Ammon's horn (tissue), 1 donor: Measurements from ENCODE around the gene PABPC4L.
A peak's percentile ranks its signal among the peaks of the same experiment; 100 is the strongest.
"Not testable (repeated sequence)": the region's sequence is repeated elsewhere in the genome, so short reads cannot be mapped to it uniquely, and the experiment has no call there.

Source experiments
- DNase-seq: peaks from one replicate; pipeline ENCODE4 v3.0.0-alpha.2; 2016; ENCODE audit warnings: low spot score

The PABPC4L gene

DNA sequence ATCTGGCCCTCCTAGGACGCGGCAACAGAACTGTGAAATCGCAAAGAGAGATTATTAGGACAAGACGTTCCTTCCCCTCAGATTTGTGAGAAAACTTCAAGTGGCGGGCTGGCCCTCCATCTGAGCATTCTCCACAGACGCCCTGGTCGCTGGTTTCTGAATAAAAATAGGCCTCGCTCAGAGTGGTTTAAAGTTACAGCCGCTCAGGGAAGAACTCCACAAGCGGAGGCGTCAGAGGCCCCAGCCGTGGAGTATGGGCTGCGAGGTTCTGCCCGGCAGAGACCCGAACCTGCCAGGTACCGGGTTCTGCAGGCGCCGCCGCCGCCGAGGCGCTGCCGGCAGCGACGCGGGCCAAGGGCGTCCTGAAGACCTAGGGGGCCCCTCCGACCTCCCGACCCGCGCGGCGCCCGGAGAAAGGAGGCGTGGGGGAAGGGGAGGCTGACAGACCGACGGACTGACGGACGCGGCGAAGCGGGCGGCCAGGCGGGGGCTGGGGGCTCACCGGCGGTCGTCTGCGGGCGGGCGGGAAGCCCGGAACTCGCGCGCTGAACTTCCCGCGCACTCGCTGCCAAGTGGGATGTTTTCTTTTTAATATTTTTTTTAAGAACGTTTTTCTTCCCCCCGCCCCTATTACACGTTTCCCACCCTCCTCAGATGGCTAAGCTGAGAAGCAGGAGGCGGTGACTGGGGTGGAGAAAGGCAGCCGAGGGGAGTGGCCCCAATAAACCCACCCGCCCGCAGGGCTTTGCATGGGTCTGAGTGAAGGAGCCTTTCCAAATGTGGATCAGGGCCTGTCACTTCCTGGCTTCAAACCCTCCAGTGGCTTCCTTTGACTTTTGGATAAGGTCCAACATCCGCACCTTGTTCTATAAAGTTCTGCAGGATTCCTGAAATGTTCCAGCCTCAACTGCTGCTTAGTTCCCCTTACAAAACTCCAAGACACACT is at the start of gene PABPC4L:
Gene PABPC4L (minus strand): TSS at position 574 of the 946 bp plus-strand sequence. CDS start 770 bp downstream, outside the sequence.
- peak; percentile 3 for DNase-seq

DNA sequence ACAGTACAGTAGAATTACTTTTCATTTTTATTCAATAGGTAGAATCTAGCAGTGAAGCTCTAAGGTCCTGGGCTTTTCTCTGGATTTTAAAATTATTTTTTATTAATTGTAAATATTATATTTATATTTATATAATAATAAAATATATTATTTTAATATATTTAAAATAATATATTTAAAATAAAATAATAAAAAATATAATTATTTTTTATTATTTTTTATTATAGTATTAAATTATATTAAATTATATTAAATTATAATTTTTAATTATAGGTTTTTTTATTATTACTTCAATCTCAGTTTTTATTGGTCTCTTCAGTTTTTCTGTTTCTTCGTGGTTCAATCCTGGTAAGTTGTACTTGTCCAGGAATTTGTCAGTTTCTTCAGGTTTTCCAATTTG is 49.7 kb upstream of the PABPC4L start:
- DNase-seq = no peak

DNA sequence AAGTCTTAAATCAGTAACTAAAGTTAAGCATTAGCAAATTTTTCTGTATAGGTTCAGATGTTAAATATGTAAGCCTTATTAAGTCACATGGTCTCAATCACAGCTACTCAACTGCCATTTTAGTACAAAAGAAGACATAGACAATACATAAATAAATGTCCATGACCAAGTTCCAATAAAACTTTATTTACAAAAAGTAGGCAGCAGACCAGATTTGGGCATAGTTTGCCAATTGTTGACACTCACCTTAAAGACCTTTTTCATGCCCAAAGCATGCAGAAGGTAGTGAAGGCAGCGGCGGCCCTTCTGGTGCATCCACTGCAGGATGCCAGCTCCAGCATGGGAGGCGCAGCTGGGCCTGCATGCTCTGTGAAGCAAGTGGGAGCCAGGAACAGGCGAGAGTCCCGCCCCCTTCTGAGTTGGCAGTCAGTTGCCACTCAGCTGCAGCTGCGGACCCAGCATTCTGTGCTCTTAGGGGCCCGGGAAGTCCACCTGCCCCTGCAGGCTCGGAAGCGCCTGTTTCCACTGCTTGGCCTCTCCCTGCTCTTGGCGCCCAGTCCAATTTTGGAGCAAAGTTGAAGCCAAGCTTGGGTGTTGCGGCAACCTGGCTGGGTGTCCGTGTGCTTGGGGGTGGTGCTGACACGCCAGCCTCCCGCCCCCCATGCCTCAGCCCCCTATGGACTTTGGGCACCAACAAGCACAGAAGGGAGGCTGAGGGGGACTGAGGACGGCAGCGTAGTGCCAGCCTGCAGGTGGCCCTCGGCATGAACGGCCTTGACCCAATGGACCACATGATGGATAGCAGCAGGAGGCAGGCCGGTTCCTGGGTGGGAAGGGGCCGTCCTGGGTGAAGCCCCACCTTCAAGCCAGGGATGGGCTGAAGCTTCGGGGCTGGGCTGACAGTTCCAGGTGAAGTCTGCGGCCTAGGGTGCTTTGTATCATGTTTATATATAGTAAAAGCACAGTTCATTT is 42.4 kb upstream of the PABPC4L start:
- DNase-seq = no peak

DNA sequence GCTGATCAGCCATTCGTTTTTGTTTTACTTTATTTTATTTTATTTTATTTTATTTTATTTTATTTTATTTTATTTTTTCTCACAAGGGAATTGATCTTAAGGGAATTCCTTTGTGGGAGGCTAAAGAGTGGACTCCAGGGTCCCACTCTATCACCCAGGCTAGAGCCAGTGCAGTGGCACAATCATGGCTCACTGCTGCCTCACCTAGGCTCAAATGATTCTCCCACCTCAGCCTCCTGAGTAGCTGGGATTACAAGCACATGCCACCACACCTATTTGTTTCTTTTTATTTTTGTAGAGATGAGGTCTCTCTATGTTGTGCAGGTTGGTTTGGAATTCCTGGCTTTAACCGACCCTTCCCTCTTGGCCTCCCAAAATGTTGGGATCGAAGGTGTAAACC is 17.5 kb upstream of the PABPC4L start:
- no peak for DNase-seq

DNA sequence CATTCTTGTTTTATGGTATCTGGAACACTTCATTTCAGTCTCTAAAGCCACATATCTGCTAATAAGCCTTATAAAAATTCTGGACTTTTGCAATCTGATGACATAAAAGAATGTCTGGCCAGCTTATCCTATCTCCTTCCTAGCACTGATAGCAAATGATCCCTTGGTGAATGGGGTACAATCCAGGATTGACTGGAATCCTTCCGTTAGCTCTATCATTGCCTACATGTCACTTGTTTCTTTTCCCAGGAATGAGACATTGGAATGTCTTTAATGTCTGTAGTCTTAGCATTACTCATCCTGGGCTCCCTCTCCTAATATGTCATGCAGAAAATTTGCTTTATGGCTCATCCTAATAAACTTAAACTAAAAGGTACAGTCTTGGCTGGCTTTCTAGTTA is 14.8 kb upstream of the PABPC4L start:
- DNase-seq = no peak

DNA sequence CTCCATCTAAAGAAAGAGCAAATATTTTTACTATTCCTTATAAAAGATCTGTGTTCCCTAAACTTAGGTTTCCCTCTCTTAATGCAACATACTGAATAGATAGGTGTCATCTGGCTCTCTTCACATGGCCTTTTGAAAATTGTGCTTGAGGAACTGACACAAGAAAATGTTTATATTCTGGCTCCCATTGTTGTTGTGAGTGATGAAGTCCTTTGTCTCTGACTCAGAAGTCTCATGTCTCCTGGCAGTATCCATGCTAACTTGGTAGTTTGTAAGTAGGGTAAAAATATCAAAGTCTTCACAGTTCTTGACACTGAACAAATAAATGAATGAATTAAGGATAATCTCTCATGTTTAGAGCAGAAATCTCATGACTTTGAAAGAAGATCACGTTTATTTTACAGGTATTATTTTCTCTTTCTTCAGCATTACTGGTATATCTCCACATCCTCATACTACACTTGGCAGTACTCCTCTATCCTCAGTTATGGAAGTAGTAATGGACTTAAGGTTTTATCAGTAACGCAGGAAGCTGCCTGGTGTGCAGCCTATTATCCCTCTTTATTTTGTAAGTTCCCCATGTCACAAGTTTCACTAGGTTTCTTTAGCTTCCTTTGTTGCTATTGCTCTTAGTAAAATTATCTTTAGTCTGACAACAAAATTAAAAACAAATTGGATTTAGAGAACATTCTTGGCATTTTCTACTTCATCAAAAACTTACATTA is 14.2 kb upstream of the PABPC4L start:
- no peak for DNase-seq

DNA sequence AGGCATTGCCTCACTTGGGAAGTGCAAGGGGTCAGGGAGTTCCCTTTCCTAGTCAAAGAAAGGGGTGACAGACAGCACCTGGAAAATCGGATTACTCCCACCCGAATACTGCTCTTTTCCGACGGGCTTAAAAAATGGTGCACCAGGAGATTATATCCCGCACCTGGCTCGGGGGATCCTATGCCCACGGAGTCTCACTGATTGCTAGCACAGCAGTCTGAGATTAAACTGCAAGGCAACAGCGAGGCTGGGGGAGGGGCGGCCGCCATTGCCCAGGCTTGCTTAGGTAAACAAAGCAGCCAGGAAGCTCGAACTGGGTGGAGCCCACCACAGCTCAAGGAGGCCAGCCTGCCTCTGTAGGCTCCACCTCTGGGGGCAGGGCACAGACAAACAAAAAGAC is 6.4 kb upstream of the PABPC4L start:
- not testable (repeated sequence) for DNase-seq

DNA sequence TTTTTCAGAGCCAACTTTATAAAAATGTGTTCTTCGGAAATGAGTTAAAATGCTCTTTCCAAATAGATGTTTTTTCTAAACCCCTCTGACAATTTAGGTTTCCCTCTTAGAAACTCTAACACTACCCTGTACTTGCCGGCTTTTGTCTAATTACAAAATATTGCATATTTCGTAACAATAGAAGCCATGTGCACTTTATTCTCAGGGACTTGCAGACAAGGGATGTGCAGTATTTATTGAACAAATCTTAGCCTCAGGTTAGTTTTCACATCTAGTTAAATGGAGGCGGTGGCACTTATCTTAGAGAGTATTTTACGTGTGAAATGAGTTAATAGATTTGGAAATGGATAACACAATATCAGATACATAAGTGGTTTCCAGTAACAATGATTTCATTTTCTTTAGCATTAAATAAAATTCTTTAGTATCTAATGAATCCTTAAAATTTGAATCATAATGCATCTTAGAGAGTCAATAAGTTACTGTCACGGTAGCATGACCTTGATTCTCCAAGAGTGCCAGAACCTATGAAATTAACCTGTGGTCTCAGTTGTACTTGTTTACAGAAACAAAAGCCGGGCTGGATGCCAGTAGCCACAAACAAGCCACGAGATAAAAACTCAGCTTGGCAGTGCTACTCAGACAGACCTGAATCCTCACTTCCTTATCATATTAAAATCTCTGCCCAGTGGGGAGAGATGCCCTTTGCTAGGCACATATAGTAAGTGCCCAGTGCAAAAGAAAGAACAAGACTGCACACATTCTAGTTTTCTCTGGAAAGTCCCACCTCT is 772 bp upstream of the PABPC4L start:
- DNase-seq = no peak

DNA sequence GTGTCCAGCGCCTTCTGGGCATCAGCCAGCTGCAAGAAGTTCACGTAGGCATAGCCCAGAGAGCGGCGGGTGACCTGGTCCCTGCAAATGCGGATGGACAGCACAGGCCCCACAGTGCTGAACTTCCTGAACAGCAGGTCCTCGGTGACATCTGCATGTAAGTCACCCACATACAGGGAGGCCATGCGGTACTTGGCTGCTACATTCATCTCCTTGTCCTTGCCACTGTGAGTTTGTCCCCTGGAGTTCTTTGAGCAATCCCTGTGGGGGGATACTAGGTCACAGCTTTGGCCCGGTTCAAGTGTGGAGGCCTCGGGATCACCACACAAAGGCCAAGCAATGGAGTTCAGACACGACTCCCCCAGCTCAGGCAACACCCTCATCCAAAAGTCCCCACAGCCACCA is 776 bp downstream of the PABPC4L start:
- DNase-seq = peak; percentile 3

DNA sequence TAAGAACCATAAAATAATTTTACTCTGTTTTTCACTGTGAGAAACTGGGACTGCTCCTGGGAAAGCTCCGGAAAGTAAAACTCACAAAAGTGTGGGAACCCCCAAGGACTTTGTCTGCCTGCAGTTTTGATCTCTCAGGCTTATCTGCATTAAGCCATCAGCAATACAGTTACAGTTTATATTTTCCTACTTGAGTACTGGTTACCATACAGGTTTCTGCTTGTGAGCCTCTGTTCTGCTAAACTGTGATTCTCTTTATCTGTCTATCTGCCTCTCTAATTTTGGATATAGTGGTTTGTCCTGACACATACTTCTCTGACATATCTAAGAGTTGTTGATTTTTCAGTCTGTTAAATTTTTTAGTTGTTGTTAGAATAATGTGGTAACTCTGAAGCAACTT is 11.6 kb downstream of the PABPC4L start:
- no peak for DNase-seq

DNA sequence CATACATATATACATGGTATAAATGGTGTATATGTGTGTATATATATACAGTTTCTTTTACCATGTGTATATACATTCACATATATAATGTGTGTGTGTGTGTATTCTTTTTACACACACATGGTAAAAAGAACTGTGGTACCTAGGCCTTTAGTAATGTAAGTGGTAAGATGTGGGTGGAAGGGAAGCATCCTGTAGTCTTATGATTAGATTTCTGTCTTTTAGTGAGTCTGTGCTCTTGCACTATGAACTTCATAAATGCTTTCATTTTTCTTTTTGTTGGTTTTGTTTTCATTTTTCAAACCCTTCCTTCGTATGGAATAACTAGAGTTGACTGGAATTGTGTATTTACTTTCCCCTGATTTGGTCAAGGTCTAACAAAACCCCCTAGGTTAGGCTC is 12.1 kb downstream of the PABPC4L start:
- no peak for DNase-seq

DNA sequence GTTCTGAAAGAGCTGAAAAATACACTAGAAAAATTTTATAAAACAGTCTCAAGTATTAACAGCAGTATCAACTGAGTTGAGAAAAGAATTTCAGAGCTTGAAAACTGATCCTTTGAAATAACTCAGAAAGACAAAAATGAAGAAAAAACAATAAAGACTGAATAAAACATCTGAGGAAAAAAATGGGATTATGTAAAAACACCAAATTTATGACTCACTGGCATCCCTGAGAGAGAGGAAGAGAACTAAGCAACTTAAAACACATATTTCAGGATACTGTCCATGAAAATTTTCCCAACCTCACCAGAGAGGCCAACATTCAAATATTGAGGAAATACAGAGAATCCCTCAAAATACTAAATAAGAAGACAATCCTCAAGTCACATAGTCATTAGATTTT is 22.9 kb downstream of the PABPC4L start:
- no peak for DNase-seq

DNA sequence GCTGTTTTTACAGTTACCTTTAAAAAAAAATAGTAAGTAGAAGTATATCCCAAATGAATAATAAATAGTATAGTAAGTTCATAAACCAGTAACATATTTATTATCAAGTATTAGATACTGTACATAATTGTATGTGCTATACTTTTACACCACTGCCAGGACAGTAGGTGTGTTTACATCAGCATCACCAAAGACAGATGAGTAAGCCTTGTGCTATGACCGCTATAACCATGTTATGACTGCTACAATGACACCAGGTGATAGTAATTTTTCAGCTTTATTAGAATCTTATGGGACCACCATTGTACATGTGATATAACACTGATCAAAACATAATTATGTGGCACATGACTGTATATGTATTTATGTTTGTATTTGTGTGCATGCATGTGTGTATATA is 27.3 kb downstream of the PABPC4L start:
- DNase-seq = no peak

DNA sequence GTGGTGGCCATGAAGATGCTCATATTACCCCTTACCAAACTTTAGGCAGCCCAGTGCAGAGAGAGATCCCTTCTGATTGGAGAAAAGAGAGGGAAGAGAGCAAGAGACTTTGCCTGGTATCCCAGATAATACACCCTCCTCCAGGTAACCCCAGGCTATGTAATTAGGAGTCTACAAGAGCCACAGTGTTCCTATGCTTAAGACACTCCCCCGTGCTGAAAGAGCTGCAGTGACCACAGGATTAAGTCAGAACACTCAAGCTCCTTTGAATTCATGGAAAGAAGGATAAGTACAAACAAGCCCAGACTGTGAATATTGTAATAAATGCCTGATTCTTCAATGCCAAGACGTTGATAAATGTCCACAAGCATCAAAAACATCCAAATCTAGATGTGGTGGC is 41.4 kb downstream of the PABPC4L start:
- DNase-seq = no peak

DNA sequence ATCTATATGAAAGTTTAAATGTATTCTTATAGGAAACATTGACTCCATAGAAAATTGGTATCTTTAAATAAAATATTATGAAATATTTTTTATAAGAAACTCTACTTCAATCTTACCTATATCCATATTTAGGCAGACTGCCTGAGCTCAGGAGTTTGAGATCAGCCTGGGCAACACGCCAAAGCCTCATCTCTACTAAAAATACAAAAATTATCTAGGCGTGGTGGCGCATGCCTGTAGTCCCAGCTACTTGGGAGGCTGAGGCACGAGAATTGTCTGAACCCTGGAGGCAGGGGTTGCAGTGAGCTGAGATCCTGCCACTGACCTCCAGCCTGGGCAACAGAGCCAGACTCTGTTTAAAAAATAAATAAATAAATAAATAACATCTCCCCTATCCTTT is 47.5 kb downstream of the PABPC4L start:
- no peak for DNase-seq

DNA sequence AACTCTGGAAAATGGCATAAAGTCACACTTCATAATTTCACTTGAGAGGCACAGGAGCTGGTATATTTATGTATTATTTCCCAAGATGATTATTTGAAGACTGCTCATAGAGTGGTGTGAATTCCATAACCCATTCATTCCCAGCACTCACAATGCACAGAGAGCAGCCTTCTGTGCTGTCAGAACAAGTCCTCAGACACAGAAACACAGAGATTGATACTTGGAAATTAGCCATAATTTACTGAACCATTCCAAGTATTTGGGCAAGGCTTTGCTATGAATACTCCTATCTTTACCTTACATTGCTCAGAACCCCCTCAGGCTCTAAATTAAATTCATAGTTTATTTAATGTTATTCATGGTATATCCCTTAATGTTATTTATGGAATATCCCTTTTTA is 53.6 kb downstream of the PABPC4L start:
- DNase-seq = no peak
